Measurements from ENCODE around the gene PCDH9. TPM values are rescaled to one million over a fixed set of nuclear protein-coding genes. Genes with fewer than 3 reads are reported as not detected.

The PCDH9 gene
- total RNA-seq, 1 donor from 2014 or later, result 33.8 TPM

- H3K4me3 Mint-ChIP-seq (ENCODE audit: unreplicated experiment), result no peak overlapping the region
- no peak for TF ChIP-seq CTCF (IDR thresholded peaks at IDR 0.05)
- H3K27me3 Mint-ChIP-seq (ENCODE audit: unreplicated experiment), result no peaks in the 10 kb centered on the region
- peaks cover 20% of the 10 kb centered on the region for H3K4me1 Mint-ChIP-seq (ENCODE audit: unreplicated experiment)
- no peak overlapping the region for H3K27ac Mint-ChIP-seq (ENCODE audit: unreplicated experiment)
- DNase-seq (ENCODE audit: extremely low spot score, unreplicated experiment), result no peak
- H3K36me3 Mint-ChIP-seq (ENCODE audit: unreplicated experiment), result no peaks in the 10 kb centered on the region
- H3K9me3 Mint-ChIP-seq (ENCODE audit: unreplicated experiment), result peaks cover 7% of the 10 kb centered on the region
Measured at GRCh38 chr13:66536746-66537145, 693.4 kb downstream of the PCDH9 start.

- H3K36me3 Mint-ChIP-seq (ENCODE audit: unreplicated experiment), result no peaks in the 10 kb centered on the region
- peaks cover 9% of the 10 kb centered on the region for H3K9me3 Mint-ChIP-seq (ENCODE audit: unreplicated experiment)
- DNase-seq (ENCODE audit: extremely low spot score, unreplicated experiment), result no peak
- no peaks in the 10 kb centered on the region for H3K27me3 Mint-ChIP-seq (ENCODE audit: unreplicated experiment)
- peak overlapping the region; percentile 68 for H3K27ac Mint-ChIP-seq (ENCODE audit: unreplicated experiment)
- H3K4me3 Mint-ChIP-seq (ENCODE audit: unreplicated experiment), result no peak overlapping the region
- TF ChIP-seq CTCF (IDR thresholded peaks at IDR 0.05), result no peak
- peaks cover 26% of the 10 kb centered on the region for H3K4me1 Mint-ChIP-seq (ENCODE audit: unreplicated experiment)
Measured at GRCh38 chr13:66534561-66534960, 695.6 kb downstream of the PCDH9 start.

GRCh38 chr13:66532845-66533244 is 697.3 kb downstream of the PCDH9 start:
- no peak for TF ChIP-seq CTCF (IDR thresholded peaks at IDR 0.05)
- H3K4me1 Mint-ChIP-seq (ENCODE audit: unreplicated experiment), result peaks cover 38% of the 10 kb centered on the region
- DNase-seq (ENCODE audit: extremely low spot score, unreplicated experiment), result no peak
- no peaks in the 10 kb centered on the region for H3K36me3 Mint-ChIP-seq (ENCODE audit: unreplicated experiment)
- peak overlapping the region; percentile 77 for H3K27ac Mint-ChIP-seq (ENCODE audit: unreplicated experiment)
- peaks cover 9% of the 10 kb centered on the region for H3K9me3 Mint-ChIP-seq (ENCODE audit: unreplicated experiment)
- H3K27me3 Mint-ChIP-seq (ENCODE audit: unreplicated experiment), result no peaks in the 10 kb centered on the region
- H3K4me3 Mint-ChIP-seq (ENCODE audit: unreplicated experiment), result no peak overlapping the region

GRCh38 chr13:66532146-66532545 is 698.0 kb downstream of the PCDH9 start:
- Mint-ChIP-seq H3K4me3 (ENCODE audit: unreplicated experiment) (no peak overlapping the region), H3K4me1 (ENCODE audit: unreplicated experiment) (peaks cover 38% of the 10 kb centered on the region), H3K27me3 (ENCODE audit: unreplicated experiment) (no peaks in the 10 kb centered on the region), H3K9me3 (ENCODE audit: unreplicated experiment) (peaks cover 9% of the 10 kb centered on the region), H3K36me3 (ENCODE audit: unreplicated experiment) (no peaks in the 10 kb centered on the region), H3K27ac (ENCODE audit: unreplicated experiment) (peak overlapping the region; percentile 77)
- no peak for DNase-seq (ENCODE audit: extremely low spot score, unreplicated experiment)
- no peak for TF ChIP-seq CTCF (IDR thresholded peaks at IDR 0.05)

- H3K27me3 Mint-ChIP-seq (ENCODE audit: unreplicated experiment), result no peaks in the 10 kb centered on the region
- H3K4me1 Mint-ChIP-seq (ENCODE audit: unreplicated experiment), result peaks cover 40% of the 10 kb centered on the region
- H3K9me3 Mint-ChIP-seq (ENCODE audit: unreplicated experiment), result peaks cover 9% of the 10 kb centered on the region
- no peaks in the 10 kb centered on the region for H3K36me3 Mint-ChIP-seq (ENCODE audit: unreplicated experiment)
- no peak overlapping the region for H3K27ac Mint-ChIP-seq (ENCODE audit: unreplicated experiment)
- no peak for TF ChIP-seq CTCF (IDR thresholded peaks at IDR 0.05)
- no peak overlapping the region for H3K4me3 Mint-ChIP-seq (ENCODE audit: unreplicated experiment)
- no peak for DNase-seq (ENCODE audit: extremely low spot score, unreplicated experiment)
Measured at GRCh38 chr13:66530686-66531085, 699.5 kb downstream of the PCDH9 start.
